NCI-H1105 treated with DMSO at 0.1 percent for 48 hours (cell line): ENCODE data around the gene TBCB.
"Not testable (repeated sequence)": the region's sequence is repeated elsewhere in the genome, so short reads cannot be mapped to it uniquely, and the experiment has no call there.

Source experiments
- DNase-seq: peaks from one replicate; lab custom pipeline; 2025; lab: John Stamatoyannopoulos, UW

TBCB gene

GRCh38 chr19:36173846-36174245, 58.6 kb downstream of the TBCB start:
- not testable (repeated sequence) for DNase-seq
